D721Med (cell line): ENCODE measurements around the gene GOLT1B.

Source experiments
- DNase-seq: peaks from one replicate; pipeline ENCODE4 v3.0.0; 2011; ENCODE audit warnings: low spot score; ENCODE audit not compliant: insufficient read length
- FAIRE-seq: peaks from 2 replicates; lab custom pipeline; 2011; peaks lifted over from hg19 to GRCh38; lab: Jason Lieb, UNC
- TF ChIP-seq, protein P1 (sequence below): IDR thresholded peaks from 2 replicates; pipeline ENCODE4 v1.5.1; 2012; ENCODE audit warnings: mild to moderate bottlenecking, control low read depth; ENCODE audit not compliant: insufficient read depth; ENCODE audit errors: missing control alignments

GOLT1B gene

DNA sequence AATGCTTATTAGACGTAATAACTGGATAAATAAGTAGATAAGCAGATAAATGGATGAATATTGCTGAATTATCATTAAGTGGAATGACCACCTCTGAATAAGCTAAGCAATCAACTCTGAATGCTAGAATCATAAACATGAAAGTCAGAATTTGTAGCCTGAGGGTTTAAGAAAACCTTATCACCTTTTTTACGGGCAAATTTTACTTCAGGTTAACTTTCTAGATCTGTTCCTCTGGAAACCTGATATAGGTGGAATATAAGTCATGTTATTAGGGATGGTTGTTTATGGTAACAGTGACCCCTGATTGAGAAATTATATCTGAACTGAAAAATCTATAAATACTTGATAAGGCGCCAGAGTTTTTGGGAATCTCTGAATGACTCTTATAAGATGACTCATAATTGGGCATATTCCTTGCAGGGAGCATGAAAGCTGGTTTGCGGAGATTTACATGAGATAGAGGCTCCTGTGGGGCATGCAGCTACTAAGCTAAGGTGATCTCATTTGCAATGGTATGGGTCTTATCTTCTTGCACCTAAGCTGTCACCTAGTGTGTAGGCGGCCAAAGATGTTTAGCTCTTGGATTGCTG is 36.6 kb downstream of the GOLT1B start:
- TF ChIP-seq, protein P1, sequence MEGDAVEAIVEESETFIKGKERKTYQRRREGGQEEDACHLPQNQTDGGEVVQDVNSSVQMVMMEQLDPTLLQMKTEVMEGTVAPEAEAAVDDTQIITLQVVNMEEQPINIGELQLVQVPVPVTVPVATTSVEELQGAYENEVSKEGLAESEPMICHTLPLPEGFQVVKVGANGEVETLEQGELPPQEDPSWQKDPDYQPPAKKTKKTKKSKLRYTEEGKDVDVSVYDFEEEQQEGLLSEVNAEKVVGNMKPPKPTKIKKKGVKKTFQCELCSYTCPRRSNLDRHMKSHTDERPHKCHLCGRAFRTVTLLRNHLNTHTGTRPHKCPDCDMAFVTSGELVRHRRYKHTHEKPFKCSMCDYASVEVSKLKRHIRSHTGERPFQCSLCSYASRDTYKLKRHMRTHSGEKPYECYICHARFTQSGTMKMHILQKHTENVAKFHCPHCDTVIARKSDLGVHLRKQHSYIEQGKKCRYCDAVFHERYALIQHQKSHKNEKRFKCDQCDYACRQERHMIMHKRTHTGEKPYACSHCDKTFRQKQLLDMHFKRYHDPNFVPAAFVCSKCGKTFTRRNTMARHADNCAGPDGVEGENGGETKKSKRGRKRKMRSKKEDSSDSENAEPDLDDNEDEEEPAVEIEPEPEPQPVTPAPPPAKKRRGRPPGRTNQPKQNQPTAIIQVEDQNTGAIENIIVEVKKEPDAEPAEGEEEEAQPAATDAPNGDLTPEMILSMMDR, result no peak
- no peak for DNase-seq
- no peak for FAIRE-seq

DNA sequence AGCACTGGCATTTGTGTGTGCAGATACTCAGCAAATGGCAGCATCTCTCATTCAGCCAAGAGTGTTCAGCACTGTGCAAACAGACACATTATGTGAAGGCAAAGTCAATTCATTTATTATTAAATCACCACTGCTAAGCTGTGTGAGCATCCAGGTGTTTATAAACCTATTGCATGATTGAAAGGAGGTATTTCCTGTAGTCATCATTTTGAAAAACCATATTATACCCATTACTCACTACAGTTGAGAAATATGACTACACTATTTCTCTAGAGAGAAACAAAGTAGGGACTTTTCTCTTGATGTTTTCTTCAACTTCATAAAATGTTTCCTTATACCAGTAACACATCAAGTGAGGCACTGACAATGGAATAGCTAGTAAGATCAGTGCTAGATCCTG is 38.2 kb downstream of the GOLT1B start:
- no peak for DNase-seq
- FAIRE-seq, result no peak
- TF ChIP-seq, protein P1, result no peak

DNA sequence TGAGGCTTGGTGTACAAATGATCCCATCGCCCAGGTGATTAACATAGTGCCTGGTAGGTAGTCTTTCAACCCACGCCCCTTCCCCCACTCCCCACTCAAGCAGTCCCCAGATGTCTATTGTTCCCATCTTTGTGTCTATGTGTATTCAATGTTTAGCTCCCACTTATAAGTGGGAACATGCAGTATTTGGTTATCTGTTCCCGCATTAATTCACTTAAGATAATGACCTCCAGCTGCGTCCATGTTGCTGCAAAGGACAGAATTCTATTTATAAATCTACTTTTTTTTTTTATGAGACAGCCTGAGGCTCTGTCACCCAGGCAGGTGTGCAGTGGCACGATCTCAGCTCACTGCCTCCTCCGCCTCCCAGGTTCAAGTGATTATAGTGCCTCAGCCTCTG is 40.2 kb downstream of the GOLT1B start:
- TF ChIP-seq, protein P1, result no peak
- FAIRE-seq, result no peak
- no peak for DNase-seq

DNA sequence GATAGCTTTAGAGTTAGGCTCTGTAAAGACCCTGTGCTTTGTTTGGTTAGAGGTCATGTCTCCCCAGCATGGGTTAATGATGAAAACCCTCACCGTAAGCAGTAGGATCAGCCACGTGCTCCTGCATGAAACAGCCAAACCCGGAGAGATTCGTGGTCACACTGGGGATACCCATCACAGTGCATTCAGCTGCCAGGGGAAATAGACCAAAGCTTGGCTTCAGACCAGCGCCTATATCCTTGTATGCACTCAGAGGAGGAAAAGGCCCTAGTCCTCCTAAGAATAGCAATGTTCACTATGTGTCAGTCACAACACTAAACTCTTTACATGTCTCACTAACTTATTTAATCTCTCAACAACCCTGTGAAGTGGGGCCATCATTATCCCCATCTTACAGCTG is 40.8 kb downstream of the GOLT1B start:
- no peak for FAIRE-seq
- TF ChIP-seq, protein P1, result no peak
- DNase-seq, result no peak

DNA sequence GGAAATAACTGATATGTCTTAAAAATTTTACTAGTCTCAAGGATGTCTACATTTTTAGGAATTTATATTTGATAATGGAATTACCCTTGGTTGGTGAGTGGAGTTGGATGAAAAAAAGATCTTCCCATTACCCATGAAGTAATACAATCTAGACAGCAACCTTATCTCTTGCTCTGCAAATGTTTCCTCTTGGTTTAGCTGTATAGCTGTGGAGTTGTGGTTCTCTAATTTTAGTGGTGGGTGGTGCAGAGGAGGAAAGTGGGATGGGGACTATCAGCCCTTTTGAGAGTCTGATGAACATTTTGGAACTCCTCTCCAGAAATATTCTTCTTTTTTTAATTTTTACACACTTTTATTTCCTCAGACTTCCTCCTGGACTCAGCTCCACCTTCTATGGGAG is 41.6 kb downstream of the GOLT1B start:
- TF ChIP-seq, protein P1, result no peak
- FAIRE-seq, result no peak

DNA sequence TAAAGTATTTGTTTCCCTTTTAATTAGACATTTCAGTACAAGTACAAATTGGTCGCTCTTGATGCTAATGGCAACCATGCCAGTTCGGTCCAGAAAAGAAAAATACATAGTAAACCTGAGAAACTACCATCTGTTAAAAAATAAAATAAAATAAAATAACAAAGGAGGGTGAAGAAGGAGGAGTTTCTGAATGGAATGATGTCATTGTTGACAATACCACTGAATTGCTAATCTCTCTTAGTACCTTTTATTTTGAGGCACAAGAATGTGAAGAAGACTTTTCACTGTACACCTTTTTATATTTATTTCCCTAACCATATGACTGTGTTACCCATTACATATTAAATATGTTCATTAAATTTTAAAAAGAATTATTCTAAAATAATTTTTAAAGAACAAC is 44.0 kb downstream of the GOLT1B start:
- DNase-seq (no peak), FAIRE-seq (no peak)

More for the DNA sequence above, 41.6 kb downstream of the GOLT1B start:
- DNase-seq, result no peak

DNA sequence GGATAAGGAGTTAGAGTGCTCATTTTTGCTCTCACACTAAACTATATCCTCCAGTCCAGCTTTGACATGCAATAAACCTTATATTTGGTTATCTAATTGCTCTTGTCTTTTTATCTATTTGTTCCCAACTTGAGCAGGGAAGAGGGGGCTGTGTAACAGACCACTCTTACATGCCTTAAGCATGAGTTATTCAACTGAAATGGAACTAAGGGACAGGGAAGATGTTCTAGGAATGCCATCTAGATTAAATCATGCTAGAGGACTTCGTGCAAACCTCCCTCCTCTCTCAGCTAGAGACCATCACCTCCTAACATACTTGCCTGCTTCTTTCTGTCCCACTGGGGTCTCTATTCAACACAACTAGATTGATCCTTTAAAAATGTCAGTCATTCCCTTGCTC is 45.1 kb downstream of the GOLT1B start:
- no peak for DNase-seq
- FAIRE-seq, result no peak
- TF ChIP-seq, protein P1, result no peak

More for the DNA sequence above, 44.0 kb downstream of the GOLT1B start:
- TF ChIP-seq, protein P1, result no peak
